Heart left ventricle (tissue), 16 donors: ENCODE measurements around the gene TBC1D7. TPM values are rescaled to one million over a fixed set of nuclear protein-coding genes. Genes with fewer than 3 reads are reported as not detected.

Experiments
- ATAC-seq, 4 donors: fragments of 200-7000 bp; cut with Tn5 transposase; one replicate each; pipeline ENCODE4 v1.9.1; 2020 to 2022; ENCODE audit warnings: moderate library complexity in 4 of 4, mild to moderate bottlenecking in 3 of 4, moderate number of reproducible peaks in 1 of 4
- DNase-seq, 5 donors: peaks; one replicate each; pipeline ENCODE4 v3.0.0-alpha.2; 2020
- H3K27ac ChIP-seq, 12 donors: fragments of 200-600 bp; sonication (generic) in 4 of 12; one replicate each; pipeline versions ENCODE4 v1.5.0 to v1.8.0; 2016 to 2022; ENCODE audit warnings: mild to moderate bottlenecking in 2 of 12
- H3K27me3 ChIP-seq, 9 donors: fragments of 200-600 bp; sonication (generic) in 2 of 9; one replicate each; pipeline versions ENCODE4 v1.5.1 to v1.8.0; 2016 to 2022; ENCODE audit warnings: mild to moderate bottlenecking in 3 of 9
- H3K36me3 ChIP-seq, 9 donors: fragments of 200-600 bp; sonication (generic) in 2 of 9; one replicate each; pipeline versions ENCODE4 v1.5.0 to v1.8.0; 2018 to 2022; ENCODE audit warnings: mild to moderate bottlenecking in 2 of 9
- H3K4me1 ChIP-seq, 12 donors: fragments of 200-600 bp; sonication (generic) in 4 of 12; one replicate each; pipeline versions ENCODE4 v1.5.0 to v1.8.0; 2016 to 2022; ENCODE audit warnings: mild to moderate bottlenecking in 3 of 12
- H3K4me3 ChIP-seq, 12 donors: fragments of 200-600 bp; sonication (generic) in 4 of 12; one replicate each; pipeline versions ENCODE4 v1.5.0 to v1.8.0; 2017 to 2022; ENCODE audit warnings: mild to moderate bottlenecking in 9 of 12, moderate library complexity in 4 of 12
- H3K9me3 ChIP-seq, 12 donors: fragments of 200-600 bp; sonication (generic) in 4 of 12; one replicate each; pipeline versions ENCODE4 v1.5.0 to v1.8.0; 2016 to 2022; ENCODE audit warnings: mild to moderate bottlenecking in 1 of 12
- CTCF ChIP-seq, 12 donors: fragments of 200-600 bp; sonication (generic) in 4 of 12; IDR thresholded peaks; one replicate each; pipeline versions ENCODE4 v1.5.0 to v1.8.0; 2018 to 2022; ENCODE audit warnings: antibody characterized with exemption in 12 of 12, mild to moderate bottlenecking in 5 of 12
- POLR2A ChIP-seq, 2 donors: fragments of 450-650 bp; IDR thresholded peaks; one replicate each; pipeline ENCODE4 v1.6.1; 2017; ENCODE audit warnings: antibody characterized with exemption in 2 of 2, mild to moderate bottlenecking in 2 of 2, moderate library complexity in 2 of 2
- WGBS, 4 donors: extraction: QIAGEN DNeasy Blood & Tissue Kit in 2 of 4; methylation state at CpG; one replicate each; pipeline versions ENCODE4 v1.1.5 to v1.1.7; 2013 to 2018; 5-methylcytosine and 5-hydroxymethylcytosine counted together
- intact Hi-C, 10 donors: fragments of 100-400 bp; cut with DNase I; formaldehyde crosslinking; loops; one replicate each; pipeline versions ENCODE4 v1.11.1 to v1.14.2; 2022
- polyA plus RNA-seq, 2 donors: library from polyadenylated mRNA; stranded (reverse); fragments of 200-250 nt; gene quantifications; one replicate each; pipeline ENCODE4 v1.2.3, GENCODE V29; 2013
- total RNA-seq, 9 donors: library from RNA; depleted of rRNA in 2 of 9; stranded (reverse); fragments of >200 nt in 2 of 9; fragmentation: NEBNext Ultra II Directional in 3 of 9; extraction: Animal tissue kit (Norgen Biotek cat#: 25700) in 3 of 9; gene quantifications; one replicate each; pipeline versions ENCODE4 v1.1.0 to v1.2.4, GENCODE V29; 2016 to 2023
- donor health status: ischemic (EF 13 %, LVEDD 7.1; RV severe dilation, severe dysfunction).
- donor health status: healthy with polysubstance abuse.
- donor health status: DM: no; HTN: yes; CAD: no.
- donor health status: DM: no; HTN: no; CAD: no.
- donor health status: ischemic (EF 25% LVEDD 6.9; RV normal size, moderate dysfunction).
- donor health status: ischemic (EF 25% LVEDD 5.7; RV mildly dilated, moderate dysfunction).
- donor health status: healthy.
- donor health status: DM: yes; HTN: yes; CAD: no.
- donor health status: ischemic (EF 35%, LVEDD 5.7; RV mildly dilated, moderate dysfunction).
- donor health status: nonischemic (EF 11% LVEDD 7.7; RV severe dilation, severe dysfunction).
- donor health status: DM: yes; HTN: yes; CAD: no.
- donor health status: PGD.
- donor health status: ischemic (EF 29% LVEDD 5.4; RV normal size, mild dysfunction).
- donor health status: nonischemic (EF 23%, LVEDD 6.1; RV moderate dilation, normal function).

TBC1D7 gene
- total and polyA plus RNA-seq, 11 donors: 17.0 to 31.9 (median 22.9) TPM

- Histone ChIP-seq H3K9me3 (peaks cover 0 to 27% (median 8%) of the 10 kb centered on the region in 12 donors), H3K4me1 (peaks cover 0 to 9% (median 0%) of the 10 kb centered on the region in 12 donors), H3K36me3 (peaks cover 0 to 68% (median 49%) of the 10 kb centered on the region in 9 donors), H3K27ac (no peak overlapping the region), H3K4me3 (no peak overlapping the region), H3K27me3 (no peaks in the 10 kb centered on the region)
- ATAC-seq (no peak), DNase-seq (no peak)
- intact Hi-C loops: no loop called here
- TF ChIP-seq CTCF (IDR thresholded peaks at IDR 0.05) (no peak), POLR2A (IDR thresholded peaks at IDR 0.05) (no peak)
- 83 to 98% (median 93%) methylated on average over 9 of the region's 9 CpGs for WGBS, 4 donors
These were observed 39.9 kb downstream of the TBC1D7 start for GRCh38 chr6:13288481-13288880.

- peaks cover 0 to 9% (median 0%) of the 10 kb centered on the region in 12 donors for H3K4me1 ChIP-seq
- intact Hi-C loops: no loop called here
- peaks cover 0 to 27% (median 8%) of the 10 kb centered on the region in 12 donors for H3K9me3 ChIP-seq
- TF ChIP-seq CTCF (IDR thresholded peaks at IDR 0.05) (no peak), POLR2A (IDR thresholded peaks at IDR 0.05) (no peak)
- peaks cover 0 to 61% (median 39%) of the 10 kb centered on the region in 9 donors for H3K36me3 ChIP-seq
- H3K27me3 ChIP-seq: no peaks in the 10 kb centered on the region
- WGBS, 4 donors: 91 to 98% (median 98%) methylated on average over 7 of the region's 7 CpGs
- no peak overlapping the region for H3K4me3 ChIP-seq
- no peak for DNase-seq
- H3K27ac ChIP-seq: no peak overlapping the region
- ATAC-seq: no peak
These were observed 41.2 kb downstream of the TBC1D7 start for GRCh38 chr6:13287104-13287503.

DNA sequence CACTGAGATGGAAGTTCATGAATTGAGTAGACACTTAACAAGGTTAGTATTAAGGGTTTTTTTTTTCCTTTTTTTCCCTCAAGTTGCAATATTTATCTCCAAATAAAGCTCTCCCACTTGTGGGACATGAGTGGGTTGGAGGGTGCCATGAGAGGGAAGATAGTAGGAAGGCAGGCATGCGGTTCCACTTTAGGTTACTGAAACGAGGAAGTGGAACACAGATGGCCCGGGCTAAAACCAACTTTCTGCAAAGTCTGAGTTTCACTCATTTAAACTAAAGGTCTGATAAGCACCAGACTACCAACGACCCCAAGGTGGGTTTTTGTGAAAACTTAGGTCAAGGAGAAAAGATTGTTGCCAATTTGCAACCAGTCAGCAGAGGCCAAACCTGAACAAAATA is 42.2 kb downstream of the TBC1D7 start:
- Histone ChIP-seq H3K4me1 (peaks cover 0 to 9% (median 0%) of the 10 kb centered on the region in 12 donors), H3K36me3 (peaks cover 0 to 56% (median 38%) of the 10 kb centered on the region in 9 donors), H3K4me3 (no peak overlapping the region), H3K27ac (no peak overlapping the region), H3K27me3 (no peaks in the 10 kb centered on the region), H3K9me3 (peaks cover 0 to 27% (median 8%) of the 10 kb centered on the region in 12 donors)
- DNase-seq (no peak), ATAC-seq (no peak)
- intact Hi-C loops: no loop called here
- 85 to 93% (median 88%) methylated on average over 4 of the region's 4 CpGs for WGBS, 4 donors
- TF ChIP-seq CTCF (IDR thresholded peaks at IDR 0.05) (no peak), POLR2A (IDR thresholded peaks at IDR 0.05) (no peak)

DNA sequence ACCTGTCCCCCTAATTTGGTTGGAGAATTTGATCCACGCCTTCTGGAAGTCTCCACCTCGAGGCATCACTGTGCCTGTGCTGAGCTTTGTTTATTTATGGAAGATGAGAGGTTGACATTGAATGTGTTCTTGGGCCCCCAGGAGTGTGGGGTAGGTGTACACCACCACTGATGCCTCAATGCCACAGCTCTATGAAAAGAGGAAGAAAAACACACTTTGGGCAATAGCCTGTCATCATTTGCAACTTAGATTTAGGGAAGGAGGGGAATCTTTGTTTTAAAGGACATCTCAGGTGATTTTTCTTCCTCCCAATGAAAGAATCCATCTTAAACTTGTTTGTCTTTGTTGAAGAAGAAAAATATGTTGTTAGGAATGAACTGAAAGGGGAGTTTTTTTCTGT is 42.6 kb downstream of the TBC1D7 start:
- no peak overlapping the region for H3K27ac ChIP-seq
- H3K9me3 ChIP-seq: peaks cover 0 to 27% (median 8%) of the 10 kb centered on the region in 12 donors
- no peak for DNase-seq
- no peaks in the 10 kb centered on the region for H3K27me3 ChIP-seq
- TF ChIP-seq POLR2A (IDR thresholded peaks at IDR 0.05): no peak
- no peak for TF ChIP-seq CTCF (IDR thresholded peaks at IDR 0.05)
- H3K4me1 ChIP-seq: peaks cover 0 to 9% (median 0%) of the 10 kb centered on the region in 12 donors
- peaks cover 0 to 59% (median 41%) of the 10 kb centered on the region in 9 donors for H3K36me3 ChIP-seq
- ATAC-seq: no peak
- WGBS, 4 donors: 84 to 94% (median 90%) methylated on average over 2 of the region's 2 CpGs
- intact Hi-C loops: no loop called here
- no peak overlapping the region for H3K4me3 ChIP-seq
